Stimulated activated CD8-positive, alpha-beta memory T cell treated with anti-CD3 and anti-CD28 coated beads, Interleukin-2, amount 100 ng/mL, for 1 hour (primary cell): Measurements from ENCODE around the gene STRIP2.
"Not testable (repeated sequence)": the region's sequence is repeated elsewhere in the genome, so short reads cannot be mapped to it uniquely, and the experiment has no call there.

Experiments used
- DNase-seq, 2 donors: peaks; one replicate each; pipeline ENCODE4 v3.0.0-alpha.2; 2020; ENCODE audit warnings: low read depth in 2 of 2

The STRIP2 gene

GRCh38 chr7:129530795-129531391, 96.7 kb downstream of the STRIP2 start:
- no peak for DNase-seq

GRCh38 chr7:129531721-129532120, 97.5 kb downstream of the STRIP2 start:
- DNase-seq: no peak

GRCh38 chr7:129532375-129532774, 98.1 kb downstream of the STRIP2 start:
- DNase-seq: no peak

- not testable (repeated sequence) for DNase-seq
Measured at GRCh38 chr7:129534558-129535274, 100.5 kb downstream of the STRIP2 start.

- DNase-seq: no peak
Measured at GRCh38 chr7:129535896-129536295, 101.7 kb downstream of the STRIP2 start.

- DNase-seq: no peak
Measured at GRCh38 chr7:129536323-129536722, 102.1 kb downstream of the STRIP2 start.
